HG02763 (cell line): ENCODE measurements around the gene HS3ST5.
"Not testable (repeated sequence)": the region's sequence is repeated elsewhere in the genome, so short reads cannot be mapped to it uniquely, and the experiment has no call there.

ENCODE experiments used
- ATAC-seq: cut with Tn5 transposase; IDR thresholded peaks from one replicate; pipeline ENCODE4 v1.9.1; 2021; ENCODE audit warnings: mild to moderate bottlenecking, moderate library complexity; ENCODE audit not compliant: unreplicated experiment

Gene HS3ST5

DNA sequence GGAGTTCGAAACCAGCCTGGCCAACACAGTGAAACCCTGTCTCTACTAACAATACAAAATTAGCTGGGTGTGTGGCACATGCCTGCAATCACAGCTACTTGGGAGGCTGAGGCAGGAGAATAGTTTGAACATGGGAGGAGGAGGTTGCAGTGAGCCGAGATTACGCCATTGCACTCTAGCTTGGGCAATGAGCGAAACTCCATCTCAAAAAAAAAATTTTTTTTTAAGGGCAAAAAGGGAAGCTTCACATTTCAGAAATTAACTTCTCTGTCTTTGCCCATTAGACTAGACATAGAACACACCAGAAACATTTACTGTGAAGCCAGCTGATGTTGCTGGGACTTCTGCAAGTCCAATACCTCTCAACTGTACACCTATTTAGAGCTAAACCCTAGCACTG, 281.1 kb downstream of the HS3ST5 start:
- no peak for ATAC-seq

DNA sequence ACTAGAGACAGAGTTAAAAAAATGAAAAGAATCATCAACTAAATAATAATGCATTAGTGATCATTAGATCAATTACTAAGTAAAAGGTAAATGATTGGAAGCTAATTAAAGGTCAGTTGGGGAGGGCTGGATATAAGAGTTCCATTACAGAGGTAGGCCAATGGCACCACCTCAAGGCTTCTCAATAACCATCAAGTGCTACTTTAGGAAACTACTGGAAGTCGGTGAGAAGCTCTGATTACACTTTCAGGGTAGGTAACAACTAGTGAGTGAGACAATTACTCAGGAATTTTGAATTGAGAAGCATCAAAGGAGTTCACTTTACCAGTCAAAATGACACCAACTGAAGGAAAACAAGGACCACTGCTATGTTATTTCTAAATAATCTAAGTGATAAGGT, 281.7 kb downstream of the HS3ST5 start:
- no peak for ATAC-seq

DNA sequence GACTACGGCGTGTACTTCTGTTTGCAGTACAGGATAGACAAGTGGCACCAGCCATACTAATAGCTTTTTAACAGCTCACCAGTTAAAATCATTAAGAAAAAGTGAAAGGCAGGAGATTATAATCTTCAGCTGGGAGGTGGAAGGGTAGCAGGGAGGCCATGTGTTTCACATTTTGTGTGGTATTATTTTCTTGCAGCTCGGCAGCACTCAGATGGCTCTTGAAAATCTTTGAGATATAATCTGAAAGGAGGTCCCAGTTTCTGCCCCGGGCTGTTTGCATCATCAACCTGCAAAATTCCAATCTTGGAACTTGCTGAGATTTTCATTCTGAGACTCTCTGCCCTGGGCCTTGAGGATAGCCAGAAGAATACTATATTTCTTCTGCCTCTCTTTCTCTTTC, 284.4 kb downstream of the HS3ST5 start:
- ATAC-seq = no peak

DNA sequence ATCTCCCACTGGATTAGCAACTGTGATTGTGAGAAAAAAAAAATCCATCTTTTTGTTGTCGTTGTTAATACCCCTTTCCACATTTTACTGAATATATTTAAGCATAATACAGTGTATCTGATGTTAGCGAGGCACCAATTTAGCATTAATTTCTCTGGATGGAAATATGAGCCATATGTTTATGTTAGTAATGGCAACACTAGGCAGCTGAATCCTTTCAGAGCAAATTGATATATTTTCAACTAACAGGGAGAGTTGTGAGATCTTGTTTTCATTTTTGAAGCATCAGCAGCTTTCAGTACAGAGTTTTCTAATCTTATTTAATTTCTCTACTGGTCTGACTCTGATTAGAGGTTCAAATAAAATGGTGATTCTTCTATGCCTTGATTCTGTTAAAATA, 287.1 kb downstream of the HS3ST5 start:
- ATAC-seq = no peak

DNA sequence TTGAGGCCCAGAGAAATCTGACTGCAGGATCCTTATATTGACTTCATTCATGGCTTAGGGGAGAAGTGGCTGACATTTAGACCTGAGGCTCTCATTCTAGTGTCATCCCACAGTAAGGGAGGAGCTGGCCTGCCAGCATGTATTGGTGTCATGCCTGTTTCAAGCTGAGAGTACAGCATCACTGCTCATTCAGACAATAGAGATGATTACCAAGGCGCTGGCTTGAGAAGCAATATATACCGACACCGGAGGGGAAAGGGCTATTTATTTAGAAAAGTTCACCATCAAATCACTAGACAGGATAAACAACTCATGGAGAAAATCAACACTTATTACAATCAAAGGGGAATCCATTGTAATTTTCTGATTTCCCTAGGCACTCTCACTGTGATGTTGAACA, 287.5 kb downstream of the HS3ST5 start:
- no peak for ATAC-seq

DNA sequence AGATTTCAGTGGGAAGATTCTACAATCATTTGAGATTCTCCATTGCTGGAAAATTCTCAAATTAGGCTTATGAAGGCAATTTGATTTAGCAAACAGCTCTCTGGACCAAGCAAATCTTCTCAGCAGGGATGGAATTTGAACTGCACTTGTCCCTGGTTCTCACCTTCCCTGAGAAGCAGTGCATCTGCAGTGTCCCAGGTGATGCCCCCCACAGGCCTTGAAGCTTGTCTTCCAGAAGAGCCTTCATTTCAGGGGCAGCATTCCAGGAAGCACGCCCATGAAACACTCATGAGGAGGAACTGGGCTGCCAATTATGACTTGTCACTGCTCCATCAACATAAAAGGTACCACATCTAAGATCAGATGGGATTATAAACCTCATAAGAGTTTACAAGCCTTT, 289.0 kb downstream of the HS3ST5 start:
- no peak for ATAC-seq

DNA sequence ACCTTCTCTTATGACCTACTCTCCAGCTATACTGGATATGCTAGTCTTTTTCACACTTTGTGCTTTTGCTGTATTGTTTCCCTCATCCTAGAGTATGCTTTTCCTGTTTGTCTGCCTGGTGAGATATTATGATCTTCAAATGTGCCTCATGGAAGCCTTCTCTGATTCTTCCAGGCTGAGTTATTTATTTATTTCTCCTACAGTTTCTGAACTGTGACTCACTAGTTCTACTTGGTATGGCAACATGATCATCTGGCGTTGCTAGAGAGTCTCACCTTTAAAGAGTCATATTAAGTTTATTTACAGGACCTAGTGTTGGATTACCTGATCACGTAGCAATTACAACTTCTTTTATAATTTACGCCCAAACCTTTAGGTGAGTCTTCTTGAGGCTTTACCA, 290.7 kb downstream of the HS3ST5 start:
- ATAC-seq = no peak

DNA sequence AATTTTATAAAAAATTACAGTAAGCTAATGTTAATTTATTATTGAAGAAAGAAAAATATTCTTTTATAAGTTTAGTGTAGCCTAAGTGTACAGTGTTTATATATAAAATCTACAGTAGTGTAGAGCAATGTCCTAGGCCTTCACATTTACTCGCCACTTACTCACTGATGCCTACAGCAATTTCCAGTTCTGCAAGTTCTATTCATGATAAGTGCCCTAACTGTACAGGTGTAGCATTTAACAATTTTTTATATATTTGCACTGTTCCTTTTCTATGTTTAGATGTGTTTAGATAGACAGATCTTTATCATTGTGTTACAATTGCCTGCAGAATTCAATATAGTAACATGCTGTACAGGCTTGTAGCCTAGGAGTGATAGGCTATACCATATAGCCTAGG, 291.8 kb downstream of the HS3ST5 start:
- no peak for ATAC-seq

DNA sequence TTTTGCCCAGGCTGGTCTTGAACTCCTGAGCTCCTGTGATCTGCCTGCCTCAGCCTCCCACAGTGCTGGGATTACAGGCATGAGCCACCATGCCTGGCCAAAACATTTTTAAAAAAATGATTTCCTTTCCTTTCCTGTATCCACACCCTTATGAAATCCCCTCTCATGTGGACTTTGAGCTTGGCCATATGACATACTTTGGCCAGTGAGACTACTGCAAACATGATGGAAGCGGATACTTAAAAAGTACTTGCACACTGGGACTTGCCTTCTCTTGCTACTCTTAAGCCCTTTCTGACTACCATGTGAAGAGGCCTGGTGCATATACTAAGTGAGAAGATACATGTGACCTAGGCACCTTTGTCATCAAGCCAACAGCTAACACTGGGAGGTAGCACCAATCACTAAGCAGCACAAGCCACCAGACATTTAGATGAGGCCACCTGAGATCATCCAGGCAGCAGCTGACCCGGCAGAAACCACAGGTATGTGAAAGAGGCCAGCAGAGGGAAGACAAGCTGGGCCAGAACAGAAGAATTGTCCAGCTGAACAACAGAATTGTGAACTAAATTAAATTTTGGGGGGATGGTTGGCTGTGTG, 293.4 kb downstream of the HS3ST5 start:
- no peak for ATAC-seq

DNA sequence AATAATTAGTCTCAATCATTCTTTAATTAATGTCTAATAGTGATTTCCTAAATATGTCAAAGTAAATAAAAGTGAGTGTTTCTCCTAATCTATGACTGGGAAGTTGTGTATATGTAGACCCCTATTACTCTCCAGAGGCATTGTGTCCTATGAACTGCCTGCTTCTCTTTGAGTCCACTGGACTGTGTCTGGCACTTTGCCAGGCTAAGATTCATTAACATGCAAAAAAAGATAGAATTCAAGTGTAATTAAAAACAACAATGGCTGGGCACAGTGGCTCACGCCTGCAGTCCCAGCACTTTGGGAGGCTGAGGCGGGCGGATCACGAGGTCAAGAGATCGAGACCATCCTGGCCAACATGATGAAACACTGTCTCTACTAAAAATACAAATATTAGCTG, 298.3 kb downstream of the HS3ST5 start:
- ATAC-seq = not testable (repeated sequence)

DNA sequence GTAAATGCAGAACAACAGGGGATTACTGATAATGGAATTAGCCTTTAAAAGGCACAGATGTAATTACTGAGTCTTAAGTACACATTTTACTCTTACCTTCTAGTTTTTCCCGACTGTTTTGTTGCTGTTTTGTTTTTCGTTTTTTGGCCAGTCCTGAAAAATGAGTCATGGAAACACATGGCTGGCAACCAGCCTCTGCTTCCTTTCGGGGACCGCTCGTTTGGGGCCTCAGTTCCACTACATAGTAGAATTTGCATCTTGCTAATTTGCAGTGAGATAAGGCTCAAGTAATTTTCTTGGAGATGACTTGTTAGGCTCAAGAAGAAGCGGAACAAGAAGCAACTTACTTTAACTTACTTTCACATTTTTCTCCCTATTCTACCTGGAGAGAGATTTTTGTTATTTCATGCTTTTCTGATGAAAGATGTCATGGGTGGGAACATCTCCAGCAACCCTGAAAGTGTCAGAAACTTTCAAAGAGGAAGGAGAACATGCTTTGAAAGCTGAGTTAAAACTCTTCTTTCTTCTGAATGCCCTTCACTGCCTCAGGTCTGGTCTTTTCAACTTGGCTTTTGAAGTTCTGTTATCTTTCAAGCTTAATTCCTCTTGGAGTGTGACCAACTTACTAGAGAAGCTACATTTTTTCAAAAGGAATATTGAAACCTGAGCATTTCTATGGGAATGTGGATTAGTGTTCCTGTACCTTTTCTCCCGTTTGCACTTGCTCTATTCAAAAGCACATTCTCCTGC, 300.4 kb downstream of the HS3ST5 start:
- ATAC-seq = no peak

DNA sequence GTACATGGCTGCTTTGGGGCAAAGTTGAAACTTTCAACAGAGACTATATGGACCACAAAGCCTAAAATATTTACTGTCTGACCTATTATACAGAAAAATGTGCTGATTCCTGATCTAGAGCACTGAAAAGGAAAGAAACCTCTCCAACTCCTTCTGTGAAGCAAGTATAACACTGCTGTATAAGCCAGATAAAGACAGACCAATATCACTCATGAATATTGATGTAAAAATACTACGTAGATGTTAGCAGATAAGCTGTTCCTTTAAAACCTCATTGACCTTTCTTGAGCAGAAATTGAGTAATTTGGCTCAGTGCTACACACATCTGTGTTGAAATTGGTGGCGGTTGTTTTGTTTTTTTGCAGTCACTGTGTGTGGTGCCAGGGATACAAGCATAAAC, 302.0 kb downstream of the HS3ST5 start:
- ATAC-seq = no peak

DNA sequence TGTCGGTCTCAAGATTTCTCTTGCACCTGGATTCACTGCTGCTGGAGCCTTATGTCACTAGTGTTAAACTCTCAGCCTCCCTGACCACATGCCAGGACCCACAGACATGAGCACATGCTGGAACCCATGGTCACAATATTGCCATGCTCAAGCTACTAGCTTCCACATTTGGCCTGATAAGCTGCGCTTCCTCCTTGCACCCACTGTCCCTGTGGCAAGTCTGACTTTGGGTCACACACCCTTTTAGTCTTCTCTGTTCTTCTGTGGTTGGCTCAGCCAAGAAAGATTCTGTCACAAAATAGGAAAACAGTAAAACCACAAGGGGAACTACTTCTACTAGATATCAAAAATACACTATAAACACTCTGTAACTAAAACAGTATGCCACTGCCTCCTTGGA, 303.0 kb downstream of the HS3ST5 start:
- ATAC-seq = no peak

DNA sequence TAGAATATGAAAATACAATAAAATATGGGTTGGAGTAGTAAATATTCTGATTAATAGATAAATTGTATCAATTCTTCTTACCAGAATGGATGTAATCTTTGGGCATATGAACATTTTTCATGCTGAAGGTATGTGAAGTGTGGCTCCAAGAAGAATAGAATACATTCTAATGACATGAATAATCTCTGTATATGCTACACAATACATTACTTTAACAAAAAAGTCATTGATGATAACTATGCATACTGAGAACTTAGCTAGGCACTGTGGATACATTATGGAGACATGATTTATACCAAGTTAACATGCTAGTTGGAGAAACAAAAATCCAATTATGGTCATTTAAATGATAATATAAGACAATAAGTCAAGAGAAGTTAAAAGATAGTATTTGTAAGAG, 309.2 kb downstream of the HS3ST5 start:
- ATAC-seq = no peak

DNA sequence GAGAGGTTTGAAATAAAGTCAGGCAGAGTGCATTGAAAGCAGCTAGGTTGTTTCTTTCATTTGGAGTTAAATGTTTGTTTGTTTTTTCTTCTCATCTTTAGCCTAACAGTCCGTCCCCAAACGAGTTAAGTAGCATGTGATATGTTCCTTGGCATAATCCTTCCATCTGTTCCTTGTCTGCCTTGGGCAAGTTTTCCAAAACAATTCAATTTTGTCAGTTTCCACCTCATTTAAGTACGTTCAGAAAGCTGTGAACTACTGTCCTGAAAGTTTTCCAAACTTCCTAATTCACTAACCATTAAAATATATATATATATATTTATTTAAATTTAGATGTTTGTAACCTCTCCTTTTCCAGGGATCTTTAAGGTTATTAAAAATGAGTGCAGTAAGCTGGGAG, 310.1 kb downstream of the HS3ST5 start:
- ATAC-seq = no peak

DNA sequence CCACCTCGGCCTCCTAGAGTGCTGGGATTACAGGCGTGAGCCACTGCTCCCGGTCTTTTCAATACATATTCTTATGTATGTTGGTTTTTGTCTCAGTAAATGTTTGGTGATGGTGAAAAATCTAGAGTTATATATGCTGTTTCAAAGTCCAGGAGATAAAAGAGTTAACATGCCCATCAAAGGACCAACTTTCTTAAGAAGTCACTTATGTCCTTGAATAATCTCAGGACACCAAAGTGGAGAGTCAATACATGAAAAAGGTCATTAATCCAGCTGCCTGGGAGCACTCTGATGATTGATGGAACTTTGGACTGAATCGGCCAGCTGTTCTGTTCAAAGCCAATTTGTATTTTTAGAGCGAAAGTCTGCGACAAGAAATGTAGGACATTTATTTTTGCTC, 312.1 kb downstream of the HS3ST5 start:
- no peak for ATAC-seq

DNA sequence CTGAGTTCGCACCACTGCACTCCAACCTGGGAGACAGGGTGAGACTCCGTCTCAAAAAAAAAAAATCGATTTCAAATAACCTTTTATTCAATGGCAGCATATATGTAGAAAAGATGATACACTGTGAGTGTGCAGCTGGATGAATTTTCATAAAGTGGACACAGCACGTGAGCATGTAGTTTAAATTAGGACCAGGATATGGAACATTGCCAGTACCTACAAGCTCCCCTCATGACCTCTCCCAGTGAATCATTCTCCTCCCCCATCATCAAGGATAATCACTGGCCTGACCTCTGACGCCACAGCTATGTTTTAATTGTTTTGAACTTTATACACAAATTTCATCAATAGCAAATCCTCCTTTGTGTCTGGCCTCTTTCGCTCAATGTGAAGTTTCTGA, 318.1 kb downstream of the HS3ST5 start:
- no peak for ATAC-seq

DNA sequence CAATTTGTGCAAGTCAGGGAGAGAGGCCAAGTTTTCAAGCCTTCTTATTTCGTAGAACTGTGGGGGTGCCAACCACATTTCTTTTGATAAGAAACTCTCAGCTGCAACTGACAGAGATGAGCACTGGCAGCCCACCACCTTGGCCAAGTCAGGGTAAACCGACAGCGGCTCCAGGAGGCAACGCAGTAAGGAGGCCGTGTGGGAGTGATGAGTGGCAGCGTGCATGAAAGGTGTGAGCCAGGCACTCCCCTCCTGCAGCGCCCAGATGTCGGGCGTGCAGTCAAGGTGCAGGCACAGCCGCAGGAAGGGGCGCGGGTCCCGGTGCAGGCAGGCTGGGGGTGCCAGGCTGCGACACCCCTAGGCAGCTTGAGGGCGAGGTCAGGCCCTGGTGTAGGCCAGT, 322.6 kb downstream of the HS3ST5 start:
- no peak for ATAC-seq

DNA sequence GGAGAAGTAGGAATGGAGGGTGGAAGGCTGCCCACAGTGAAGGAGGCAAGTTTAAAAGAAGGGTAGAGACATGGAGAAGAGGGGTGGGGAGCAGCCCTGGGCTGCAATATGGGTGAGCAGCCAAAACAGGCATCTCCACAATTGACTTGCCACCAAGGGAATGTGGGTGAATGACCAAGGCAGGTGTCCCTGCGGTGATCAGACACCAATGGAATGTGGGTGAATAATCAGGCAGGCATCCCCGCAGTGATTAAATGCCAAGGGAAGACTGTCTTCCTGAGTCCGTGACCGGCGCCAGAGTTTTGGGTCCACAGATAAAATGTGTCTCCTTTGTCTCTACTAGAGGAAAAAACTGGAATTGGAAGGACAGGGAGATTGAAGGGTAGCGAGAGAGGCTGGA, 325.7 kb downstream of the HS3ST5 start:
- not testable (repeated sequence) for ATAC-seq

DNA sequence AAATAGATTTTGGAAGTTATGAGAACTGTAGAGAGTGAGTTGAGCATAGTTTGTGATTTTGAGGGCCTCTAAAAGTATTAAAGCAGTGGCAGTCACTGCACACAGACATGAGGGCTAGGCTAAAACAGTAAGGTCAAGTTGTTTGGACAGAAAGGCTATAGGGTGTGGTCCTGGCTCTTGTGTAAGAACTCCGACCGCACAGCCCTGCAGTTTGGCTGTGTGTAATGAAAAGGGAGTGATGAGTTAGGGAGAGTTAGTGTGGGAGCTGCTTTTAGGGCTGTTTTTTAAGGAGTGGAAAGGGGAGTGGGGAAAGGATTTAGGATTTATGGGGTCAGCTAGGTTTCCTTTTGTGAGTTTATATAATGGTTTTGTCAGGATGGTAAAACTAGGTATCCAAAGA, 328.7 kb downstream of the HS3ST5 start:
- ATAC-seq = not testable (repeated sequence)

DNA sequence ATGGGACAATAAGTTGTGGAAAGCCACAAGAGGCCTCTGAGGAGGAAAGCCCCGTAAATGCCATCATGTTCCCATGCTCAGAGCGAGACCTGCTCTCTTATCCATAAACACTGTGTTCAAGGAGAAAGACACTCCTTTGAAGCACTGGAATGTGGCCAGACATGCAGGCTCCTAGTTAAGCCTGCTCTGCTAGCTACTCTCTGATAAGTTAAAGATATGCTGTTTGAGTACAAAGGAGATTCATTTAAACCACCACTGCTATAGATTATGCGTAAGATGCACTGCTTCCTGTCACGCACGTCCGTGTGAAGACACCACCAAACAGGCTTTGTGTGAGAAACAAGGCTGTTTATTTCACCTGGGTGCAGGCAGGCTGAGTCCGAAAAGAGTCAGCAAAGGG, 331.3 kb downstream of the HS3ST5 start:
- not testable (repeated sequence) for ATAC-seq

DNA sequence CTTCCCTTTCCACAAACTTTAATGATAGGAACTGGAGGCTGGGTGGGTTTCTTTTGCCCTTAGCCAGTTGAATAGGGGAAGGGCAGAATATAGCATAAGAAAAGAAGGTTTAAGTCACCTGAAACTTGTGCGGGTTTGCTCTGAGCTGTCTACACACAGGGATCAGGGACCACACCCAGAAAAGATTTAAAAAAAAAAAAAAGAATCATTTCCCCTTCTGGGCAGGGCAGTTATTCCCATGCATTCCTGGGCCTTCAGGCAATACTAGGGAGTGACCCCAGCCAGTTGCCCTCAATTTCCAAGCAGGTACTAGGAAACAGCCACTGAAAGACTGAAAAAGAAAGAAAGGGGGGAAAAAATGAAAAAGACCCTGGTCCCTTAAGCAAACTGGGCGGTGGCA, 332.3 kb downstream of the HS3ST5 start:
- no peak for ATAC-seq

DNA sequence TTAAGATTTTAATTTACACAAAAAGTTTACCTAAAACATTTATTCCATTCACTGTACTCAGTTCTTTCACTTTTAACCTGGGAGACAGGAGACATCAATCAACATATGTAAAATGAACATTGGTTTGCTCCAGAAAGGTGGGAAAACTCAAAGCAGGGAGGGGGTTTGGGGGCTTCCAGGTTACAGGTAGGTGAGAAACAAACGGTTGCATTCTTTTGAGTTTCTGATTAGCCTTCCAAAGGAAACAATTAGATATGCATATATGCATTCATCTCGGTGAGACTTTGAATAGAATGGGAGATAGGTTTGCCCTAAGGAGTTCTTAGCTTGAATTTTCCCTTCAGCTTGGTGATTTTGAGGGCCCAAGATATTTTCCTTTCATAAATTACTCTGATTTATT, 333.6 kb downstream of the HS3ST5 start:
- no peak for ATAC-seq
